ENCODE data around the gene GAL3ST1. TPM values are rescaled to one million over a fixed set of nuclear protein-coding genes. Genes with fewer than 3 reads are reported as not detected.
"Not testable (repeated sequence)": the region's sequence is repeated elsewhere in the genome, so short reads cannot be mapped to it uniquely, and the experiment has no call there.

Gene GAL3ST1
- total RNA-seq, 1 donor, result 0.10 TPM

DNA sequence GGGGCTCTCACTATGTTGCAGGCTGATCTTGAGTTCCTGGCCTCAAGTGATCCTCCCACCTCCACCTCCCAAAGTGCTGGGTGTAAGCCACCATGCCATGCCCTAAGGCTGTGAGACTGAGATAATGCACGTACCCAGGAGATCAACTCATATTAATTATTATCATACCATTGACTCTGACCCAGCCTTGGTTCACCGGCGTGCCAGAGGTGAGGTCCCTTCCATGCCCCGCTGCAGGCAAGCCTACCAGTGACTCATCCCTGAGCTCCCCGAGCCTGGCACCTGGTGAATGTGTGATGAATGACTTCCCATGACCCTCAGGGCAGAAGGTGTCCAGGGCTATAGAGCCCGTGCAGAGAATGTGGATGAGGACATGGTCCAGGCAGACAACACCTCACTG lies 12.1 kb downstream of the GAL3ST1 start:
- Histone ChIP-seq H3K9me3 (ENCODE audit: low read depth, low read length) (no peaks in the 10 kb centered on the region), H3K27me3 (ENCODE audit: insufficient read depth, low read length) (no peaks in the 10 kb centered on the region), H3K4me1 (ENCODE audit: insufficient read depth, low read length) (no peaks in the 10 kb centered on the region), H3K4me3 (ENCODE audit: low read length) (no peak overlapping the region)

DNA sequence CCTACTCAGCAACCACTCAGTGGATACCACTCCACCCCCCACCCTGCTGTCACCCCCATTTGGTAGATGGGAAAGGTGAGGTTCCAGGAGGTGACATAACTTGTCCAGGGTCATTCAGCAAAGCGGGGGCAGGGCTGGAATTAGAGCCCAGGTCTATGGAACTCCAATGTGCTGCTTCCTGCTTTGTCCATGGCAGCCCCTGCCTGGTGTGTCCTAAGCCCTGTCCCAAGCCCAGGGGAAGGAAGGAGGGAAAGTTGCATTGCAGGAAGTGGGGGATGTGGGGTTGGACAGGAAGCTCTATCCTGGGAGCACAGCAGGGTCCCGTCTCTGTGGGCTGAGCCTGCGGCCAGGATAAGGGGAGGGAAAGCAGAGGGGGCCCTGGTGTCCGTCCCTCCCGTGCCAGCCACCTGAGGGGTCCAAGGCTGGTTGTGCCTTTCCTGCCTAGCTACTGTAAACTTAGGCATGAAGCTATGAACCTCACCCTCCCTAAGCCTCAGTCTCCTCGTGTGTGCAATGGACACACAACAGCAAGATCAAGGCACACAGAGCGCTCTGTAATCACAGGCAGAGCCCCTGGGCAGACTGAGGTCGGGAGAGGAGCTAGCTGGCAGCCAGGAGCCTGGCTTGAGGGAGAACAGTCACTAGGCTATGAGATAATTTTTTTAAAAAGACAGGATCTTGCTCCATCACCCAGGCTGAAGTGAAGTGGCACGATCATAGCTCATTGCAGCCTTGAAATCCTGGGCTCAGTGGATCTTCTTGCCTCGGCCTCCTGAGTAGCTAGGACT lies 12.9 kb downstream of the GAL3ST1 start:
- H3K4me1 ChIP-seq (ENCODE audit: insufficient read depth, low read length), result no peaks in the 10 kb centered on the region
- no peaks in the 10 kb centered on the region for H3K27me3 ChIP-seq (ENCODE audit: insufficient read depth, low read length)
- no peak overlapping the region for H3K4me3 ChIP-seq (ENCODE audit: low read length)
- H3K9me3 ChIP-seq (ENCODE audit: low read depth, low read length), result no peaks in the 10 kb centered on the region

DNA sequence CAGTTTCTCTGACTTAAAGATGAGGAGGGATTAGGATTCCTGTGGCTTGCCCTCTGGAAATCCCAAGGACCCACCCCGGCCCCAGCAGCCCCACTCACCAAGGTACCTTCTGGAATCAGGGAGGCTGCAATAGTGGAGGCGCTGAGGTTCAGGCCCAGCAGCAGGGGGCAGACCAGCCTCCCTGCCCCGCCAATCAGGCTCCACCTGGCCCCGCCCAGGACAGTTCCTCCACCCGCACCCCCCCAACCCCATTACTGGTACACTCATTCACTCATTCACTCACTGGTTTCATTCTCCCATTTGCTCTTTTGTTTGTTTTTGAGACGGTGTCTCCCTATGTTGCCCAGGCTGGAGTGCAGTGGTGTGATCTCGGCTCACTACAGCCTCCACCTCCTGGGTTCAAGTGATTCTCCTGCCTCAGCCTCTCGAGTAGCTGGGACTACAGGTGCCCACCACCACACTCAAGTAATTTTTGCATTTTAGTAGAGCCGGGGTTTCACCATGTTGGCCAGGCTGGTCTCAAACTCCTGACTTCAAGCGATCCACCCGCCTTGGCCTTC lies 13.7 kb downstream of the GAL3ST1 start:
- H3K4me3 ChIP-seq (ENCODE audit: low read length); H3K9me3 ChIP-seq (ENCODE audit: low read depth, low read length); H3K4me1 ChIP-seq (ENCODE audit: insufficient read depth, low read length); H3K27me3 ChIP-seq (ENCODE audit: insufficient read depth, low read length): not testable (repeated sequence)

DNA sequence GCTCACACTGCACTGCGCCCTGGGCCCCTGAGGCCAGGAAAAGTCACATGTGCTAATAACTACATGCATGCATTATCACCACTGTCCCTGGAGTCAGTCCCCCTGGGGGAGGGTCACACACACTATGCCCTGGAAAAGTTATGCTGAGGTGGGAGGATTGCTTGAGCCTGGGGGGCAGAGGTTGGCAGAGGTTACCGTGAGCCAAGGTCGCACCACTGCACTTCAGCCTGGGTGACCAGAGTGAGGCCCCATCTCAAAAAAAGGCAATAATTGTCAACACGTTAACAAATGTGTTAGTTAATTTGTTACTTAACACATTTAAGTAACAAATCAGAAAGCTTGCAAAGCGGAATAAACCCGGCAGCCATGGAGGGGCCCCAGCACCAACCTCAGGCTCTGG lies 14.6 kb downstream of the GAL3ST1 start:
- Histone ChIP-seq H3K9me3 (ENCODE audit: low read depth, low read length) (no peaks in the 10 kb centered on the region), H3K4me1 (ENCODE audit: insufficient read depth, low read length) (no peaks in the 10 kb centered on the region), H3K27me3 (ENCODE audit: insufficient read depth, low read length) (no peaks in the 10 kb centered on the region), H3K4me3 (ENCODE audit: low read length) (no peak overlapping the region)

DNA sequence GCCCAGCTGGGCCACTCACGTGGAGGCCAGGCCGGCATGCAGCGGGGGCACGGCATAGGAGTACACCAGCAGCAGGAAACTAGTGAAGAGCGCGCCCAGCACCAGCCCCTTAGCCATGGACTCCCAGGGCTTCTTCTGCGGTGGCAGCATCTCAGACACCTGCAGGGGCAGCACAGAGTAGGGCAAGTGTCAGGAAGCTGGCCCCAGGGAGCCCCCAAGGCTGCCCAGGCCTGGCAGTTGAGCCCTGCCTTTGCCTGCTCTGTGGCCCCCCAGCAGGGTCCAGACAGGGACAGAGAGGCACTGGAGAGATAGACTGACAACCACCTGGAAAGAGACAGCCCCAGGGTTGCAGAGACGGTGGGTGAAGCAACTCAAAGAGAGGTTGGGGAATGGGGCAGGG lies 17.2 kb downstream of the GAL3ST1 start:
- no peaks in the 10 kb centered on the region for H3K4me1 ChIP-seq (ENCODE audit: insufficient read depth, low read length)
- no peaks in the 10 kb centered on the region for H3K27me3 ChIP-seq (ENCODE audit: insufficient read depth, low read length)
- H3K9me3 ChIP-seq (ENCODE audit: low read depth, low read length), result no peaks in the 10 kb centered on the region
- no peak overlapping the region for H3K4me3 ChIP-seq (ENCODE audit: low read length)

DNA sequence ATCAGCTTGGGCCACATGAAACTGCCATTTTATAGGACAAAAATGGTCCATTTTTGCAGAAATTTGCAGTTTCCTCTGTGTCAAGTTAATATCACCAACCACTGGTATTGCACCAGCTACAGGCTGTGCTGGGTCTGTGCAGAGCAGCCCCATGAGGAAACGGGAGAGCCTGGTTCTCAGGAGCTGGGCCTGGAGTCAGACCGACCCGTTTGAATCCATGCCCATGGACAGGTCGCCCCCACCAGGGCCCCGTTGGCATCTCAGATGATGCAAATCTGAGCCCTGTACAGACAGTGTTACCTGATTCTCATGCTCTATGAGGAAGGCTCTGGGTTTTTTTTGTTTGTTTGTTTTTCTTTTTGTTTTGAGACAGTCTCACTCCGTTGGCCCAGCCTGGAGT lies 18.1 kb downstream of the GAL3ST1 start:
- Histone ChIP-seq H3K4me3 (ENCODE audit: low read length) (no peak overlapping the region), H3K27me3 (ENCODE audit: insufficient read depth, low read length) (no peaks in the 10 kb centered on the region), H3K4me1 (ENCODE audit: insufficient read depth, low read length) (no peaks in the 10 kb centered on the region), H3K9me3 (ENCODE audit: low read depth, low read length) (no peaks in the 10 kb centered on the region)

DNA sequence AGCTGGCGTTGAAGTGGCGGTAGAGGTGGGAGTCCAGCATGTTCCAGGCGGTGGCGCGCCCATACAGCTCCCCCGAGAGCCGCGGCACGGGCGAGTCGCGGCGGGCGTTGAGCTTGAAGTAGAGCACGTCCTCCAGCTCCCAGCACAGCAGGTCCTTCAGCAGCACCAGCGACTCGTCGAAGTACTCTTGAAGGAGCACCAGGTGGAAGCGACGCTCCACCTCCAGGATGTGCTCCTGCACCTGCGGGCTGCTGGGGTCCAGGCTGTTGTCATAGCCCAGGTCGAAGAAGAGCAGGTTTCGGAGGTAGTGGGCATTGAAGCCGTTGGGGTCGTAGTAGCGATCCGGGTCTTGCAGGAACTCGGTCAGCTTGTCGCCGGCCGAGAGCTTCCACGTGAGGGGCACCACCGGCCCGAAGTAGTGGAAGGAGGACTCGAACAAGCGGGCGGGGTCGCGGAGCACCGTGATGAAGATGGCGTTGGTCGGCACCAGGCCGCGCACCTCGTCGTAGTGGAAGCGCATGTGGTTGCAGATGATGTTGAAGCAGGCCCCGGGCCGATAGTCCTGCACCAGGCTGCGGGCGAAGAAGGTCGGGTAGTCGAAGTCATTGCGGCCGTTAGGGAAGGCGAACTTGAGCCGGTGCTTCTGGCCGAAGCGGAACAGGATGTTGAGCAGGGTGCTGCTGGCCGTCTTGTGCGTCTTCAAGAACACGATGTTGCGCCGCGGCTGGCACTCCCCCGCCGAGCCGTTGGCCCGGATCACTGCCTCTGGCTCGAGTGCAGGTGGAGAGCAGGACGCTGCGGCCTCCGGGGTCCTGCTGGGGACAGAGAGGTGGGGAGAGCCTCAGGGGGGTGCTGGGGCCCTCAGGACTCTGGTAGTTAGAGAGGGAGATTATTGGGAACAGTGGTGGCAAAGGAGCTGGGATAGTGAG lies 18.9 kb downstream of the GAL3ST1 start:
- no peaks in the 10 kb centered on the region for H3K27me3 ChIP-seq (ENCODE audit: insufficient read depth, low read length)
- no peaks in the 10 kb centered on the region for H3K4me1 ChIP-seq (ENCODE audit: insufficient read depth, low read length)

DNA sequence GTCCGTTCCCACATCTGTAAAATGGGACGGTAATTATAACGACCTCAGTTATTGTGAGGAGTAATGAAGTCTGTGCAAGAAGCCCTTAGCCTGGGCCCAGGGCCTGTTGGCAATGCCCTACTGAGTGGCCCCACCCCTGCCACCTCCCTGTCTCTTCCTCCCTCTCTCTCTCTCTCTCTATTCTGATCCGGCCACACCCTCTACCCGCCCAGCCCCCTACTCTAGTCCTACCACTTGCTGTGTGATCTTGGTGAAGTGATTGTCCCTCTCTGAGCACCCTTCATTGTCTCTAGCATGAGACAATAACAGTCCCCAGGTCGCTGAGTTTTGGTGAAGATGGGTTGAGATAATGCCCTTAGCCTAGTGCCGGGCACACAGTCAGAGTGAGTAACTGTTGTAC lies 20.5 kb downstream of the GAL3ST1 start:
- H3K27me3 ChIP-seq (ENCODE audit: insufficient read depth, low read length), result no peaks in the 10 kb centered on the region
- H3K9me3 ChIP-seq (ENCODE audit: low read depth, low read length), result no peaks in the 10 kb centered on the region
- H3K4me3 ChIP-seq (ENCODE audit: low read length), result no peak overlapping the region
- no peaks in the 10 kb centered on the region for H3K4me1 ChIP-seq (ENCODE audit: insufficient read depth, low read length)

More for the DNA sequence above, 18.9 kb downstream of the GAL3ST1 start:
- Histone ChIP-seq H3K4me3 (ENCODE audit: low read length) (no peak overlapping the region), H3K9me3 (ENCODE audit: low read depth, low read length) (no peaks in the 10 kb centered on the region)

DNA sequence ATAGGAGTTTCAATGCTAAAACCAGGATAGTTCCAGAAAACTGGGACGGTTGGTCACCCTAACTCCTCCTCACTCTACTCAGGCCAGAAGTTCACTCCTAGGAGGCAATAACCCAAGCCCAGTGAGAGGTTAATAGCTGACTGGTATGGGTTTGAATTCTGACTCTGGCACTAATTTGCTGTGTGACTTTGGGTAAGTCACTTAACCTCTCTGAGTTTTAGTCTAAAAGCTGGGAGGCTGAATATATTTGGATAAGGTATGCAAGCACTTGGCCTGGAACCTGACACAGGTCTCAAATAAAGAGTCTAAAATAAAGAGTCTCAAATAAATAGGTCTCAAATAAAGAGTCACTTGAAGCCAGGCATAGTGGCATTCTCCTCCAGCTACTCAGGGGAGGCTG lies 21.7 kb downstream of the GAL3ST1 start:
- H3K9me3 ChIP-seq (ENCODE audit: low read depth, low read length), result no peaks in the 10 kb centered on the region
- no peaks in the 10 kb centered on the region for H3K4me1 ChIP-seq (ENCODE audit: insufficient read depth, low read length)
- H3K4me3 ChIP-seq (ENCODE audit: low read length), result no peak overlapping the region
- no peaks in the 10 kb centered on the region for H3K27me3 ChIP-seq (ENCODE audit: insufficient read depth, low read length)

DNA sequence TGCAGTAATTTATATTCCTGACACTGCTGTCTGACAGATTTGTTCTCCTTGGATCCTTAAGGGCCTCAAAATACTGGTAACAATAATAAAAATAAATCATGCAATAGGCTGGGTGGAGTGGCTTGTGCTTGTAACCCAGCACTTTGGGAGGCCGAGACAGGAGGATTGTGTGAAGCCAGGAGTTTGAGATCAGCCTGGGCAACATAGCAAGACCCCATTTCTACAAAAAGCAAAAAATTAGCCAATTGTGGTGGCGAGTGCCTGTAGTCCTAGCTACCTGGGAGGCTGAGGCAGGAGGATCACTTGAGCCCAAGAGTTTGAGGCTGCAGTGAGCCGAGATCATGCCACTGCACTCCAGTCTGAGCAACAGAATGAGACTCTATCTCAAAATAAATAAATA lies 22.7 kb downstream of the GAL3ST1 start:
- H3K9me3 ChIP-seq (ENCODE audit: low read depth, low read length); H3K27me3 ChIP-seq (ENCODE audit: insufficient read depth, low read length); H3K4me3 ChIP-seq (ENCODE audit: low read length); H3K4me1 ChIP-seq (ENCODE audit: insufficient read depth, low read length): not testable (repeated sequence)

DNA sequence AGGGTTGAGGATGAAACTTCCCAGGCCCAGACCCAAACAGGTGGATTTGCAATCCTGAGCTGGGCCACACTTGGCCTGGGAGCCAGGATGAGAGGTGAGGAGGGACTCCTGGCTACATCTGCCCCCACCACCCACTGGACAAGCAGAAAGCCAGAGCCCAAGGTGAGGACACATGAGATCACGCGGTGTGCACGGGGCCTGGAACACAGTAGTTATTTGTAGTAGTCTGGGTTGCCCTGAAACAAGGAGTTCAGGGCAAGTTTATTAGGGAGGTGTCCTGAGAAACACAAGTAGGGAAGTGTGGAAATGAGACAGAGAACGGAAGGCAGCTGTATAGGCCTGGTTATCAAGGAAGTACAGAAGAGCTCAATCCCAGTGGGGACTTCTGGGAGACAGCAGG lies 27.3 kb downstream of the GAL3ST1 start:
- Histone ChIP-seq H3K9me3 (ENCODE audit: low read depth, low read length) (no peaks in the 10 kb centered on the region), H3K27me3 (ENCODE audit: insufficient read depth, low read length) (peaks cover 11% of the 10 kb centered on the region), H3K4me3 (ENCODE audit: low read length) (no peak overlapping the region), H3K4me1 (ENCODE audit: insufficient read depth, low read length) (no peaks in the 10 kb centered on the region)

DNA sequence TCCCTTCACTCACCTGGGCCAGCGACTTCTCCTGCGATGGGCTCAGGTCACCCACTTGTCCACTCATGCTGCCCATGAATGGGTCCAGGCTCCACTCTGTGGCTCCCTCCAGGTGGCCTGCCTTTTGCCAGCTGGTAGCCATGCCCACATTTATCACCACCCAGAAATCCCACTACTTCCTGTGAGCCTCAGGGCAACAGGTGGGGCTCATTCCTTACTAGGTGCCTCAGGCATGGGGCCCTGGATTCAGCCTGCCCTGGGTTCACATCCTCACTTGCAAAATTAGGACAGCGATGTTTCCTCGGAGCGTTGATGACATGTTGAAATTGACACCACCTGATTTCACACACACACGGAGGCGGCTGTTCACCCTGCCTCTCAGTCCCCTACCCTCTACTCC lies 27.8 kb downstream of the GAL3ST1 start, which contains the start of gene SEC14L6:
Gene SEC14L6 (minus strand): TSS at position 126 of the 400 bp plus-strand sequence. CDS start 59 bp downstream, at position 67.
- H3K27me3 ChIP-seq (ENCODE audit: insufficient read depth, low read length), result peaks cover 16% of the 10 kb centered on the region
- H3K4me1 ChIP-seq (ENCODE audit: insufficient read depth, low read length), result no peaks in the 10 kb centered on the region

DNA sequence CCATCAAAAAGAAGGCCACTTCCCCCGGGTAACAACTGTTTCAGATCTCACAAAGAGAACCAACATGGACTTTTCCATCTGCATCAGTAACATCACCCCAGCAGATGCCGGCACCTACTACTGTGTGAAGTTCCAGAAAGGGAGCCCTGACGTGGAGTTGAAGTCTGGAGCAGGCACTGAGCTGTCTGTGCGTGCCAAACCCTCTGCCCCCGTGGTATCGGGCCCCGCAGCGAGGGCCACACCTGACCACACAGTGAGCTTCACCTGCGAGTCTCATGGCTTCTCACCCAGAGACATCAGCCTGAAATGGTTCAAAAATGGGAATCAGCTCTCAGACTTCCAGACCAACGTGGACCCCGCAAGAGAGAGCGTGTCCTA lies 31.7 kb downstream of the GAL3ST1 start:
- Histone ChIP-seq H3K27me3 (ENCODE audit: insufficient read depth, low read length) (peaks cover 22% of the 10 kb centered on the region), H3K4me3 (ENCODE audit: low read length) (no peak overlapping the region), H3K9me3 (ENCODE audit: low read depth, low read length) (no peaks in the 10 kb centered on the region), H3K4me1 (ENCODE audit: insufficient read depth, low read length) (no peaks in the 10 kb centered on the region)

More for the DNA sequence above, 27.8 kb downstream of the GAL3ST1 start, which contains the start of gene SEC14L6:
- Histone ChIP-seq H3K9me3 (ENCODE audit: low read depth, low read length) (no peaks in the 10 kb centered on the region), H3K4me3 (ENCODE audit: low read length) (no peak within 1 kb of the TSS)

DNA sequence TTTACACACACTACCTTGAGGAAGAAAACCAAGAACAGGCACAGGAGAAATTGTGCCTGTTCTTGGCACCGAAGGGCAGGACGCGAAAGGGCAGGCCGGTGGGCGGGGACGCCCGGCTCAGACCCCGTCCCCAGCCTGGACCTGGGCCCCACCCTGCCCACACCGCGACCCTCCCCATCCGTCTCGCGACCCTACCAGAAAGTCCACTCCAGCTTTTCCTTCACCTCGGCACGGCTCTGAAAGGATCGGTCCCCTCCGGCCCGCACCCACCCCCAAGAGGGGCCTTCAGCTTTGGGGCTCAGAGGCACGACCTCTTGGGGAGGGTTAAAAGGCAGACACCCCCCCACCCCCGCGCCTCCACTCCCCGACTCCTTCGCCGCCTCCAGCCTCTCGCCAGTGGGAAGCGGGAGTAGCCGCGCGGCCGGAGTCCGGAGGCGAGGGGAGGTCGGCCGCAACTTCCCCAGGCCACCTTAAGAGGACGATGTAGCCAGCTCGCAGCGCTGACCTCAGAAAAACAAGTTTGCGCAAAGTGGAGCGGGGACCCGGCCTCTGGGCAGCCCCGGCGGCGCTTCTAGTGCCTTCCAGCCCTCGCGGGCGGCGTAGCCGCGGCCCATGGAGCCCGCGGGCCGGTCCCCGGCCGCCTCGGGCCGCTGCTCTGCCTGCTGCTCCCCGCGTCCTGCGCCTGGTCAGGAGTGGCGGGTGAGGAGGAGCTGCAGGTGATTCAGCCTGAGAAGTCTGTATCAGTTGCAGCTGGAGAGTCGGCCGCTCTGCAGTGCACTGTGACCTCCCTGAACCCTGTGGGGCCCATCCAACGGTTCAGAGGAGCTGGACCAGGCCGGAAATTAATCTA lies 32.3 kb downstream of the GAL3ST1 start:
- H3K9me3 ChIP-seq (ENCODE audit: low read depth, low read length), result no peaks in the 10 kb centered on the region
- peaks cover 22% of the 10 kb centered on the region for H3K27me3 ChIP-seq (ENCODE audit: insufficient read depth, low read length)
- H3K4me3 ChIP-seq (ENCODE audit: low read length), result no peak overlapping the region
- H3K4me1 ChIP-seq (ENCODE audit: insufficient read depth, low read length), result no peaks in the 10 kb centered on the region

Data from mononuclear cell (primary cell).